HepG2 (cell line): ENCODE results near the gene ERV3-1. TPM values are rescaled to one million over a fixed set of nuclear protein-coding genes. Genes with fewer than 3 reads are reported as not detected.

Experiments
- AFF4 ChIP-seq: sonication (generic); formaldehyde crosslinking; IDR thresholded peaks from 2 replicates; pipeline ENCODE4 v1.4.0; 2020; ENCODE audit warnings: missing genetic modification reagents
- CREBL2 ChIP-seq: sonication (generic); formaldehyde crosslinking; IDR thresholded peaks from 2 replicates; pipeline ENCODE4 v1.8.1; 2023; ENCODE audit warnings: missing genetic modification reagents, mild to moderate bottlenecking, borderline replicate concordance
- KDM2A ChIP-seq: sonication (generic); formaldehyde crosslinking; IDR thresholded peaks from 2 replicates; pipeline ENCODE4 v1.4.0; 2020; ENCODE audit warnings: low read depth, missing genetic modification reagents, borderline replicate concordance
- NR3C1 ChIP-seq: sonication (generic); formaldehyde crosslinking; IDR thresholded peaks from 2 replicates; pipeline ENCODE4 v1.4.0; 2020; ENCODE audit warnings: missing genetic modification reagents
- SRSF9 ChIP-seq: fragments of 200-400 bp; formaldehyde crosslinking; IDR thresholded peaks from 2 replicates; pipeline ENCODE4 v1.6.1; 2018; ENCODE audit warnings: borderline replicate concordance, mild to moderate bottlenecking, low read depth, low read length; ENCODE audit not compliant: insufficient read depth, poor library complexity, severe bottlenecking
- TAF1 ChIP-seq: sonication (generic); formaldehyde crosslinking; IDR thresholded peaks from 2 replicates; pipeline ENCODE4 v1.4.0; 2020; ENCODE audit warnings: missing genetic modification reagents
- ZBTB7A ChIP-seq: sonication (generic); formaldehyde crosslinking; IDR thresholded peaks from 2 replicates; pipeline ENCODE4 v1.8.0; 2022; ENCODE audit warnings: mild to moderate bottlenecking, missing genetic modification reagents
- ZNF232 ChIP-seq: sonication (generic); formaldehyde crosslinking; IDR thresholded peaks from 2 replicates; pipeline ENCODE4 v1.4.0; 2020; ENCODE audit warnings: missing genetic modification reagents, borderline replicate concordance
- ZNF234 ChIP-seq: sonication (generic); formaldehyde crosslinking; conservative IDR thresholded peaks from 2 replicates; pipeline ENCODE4 v1.5.1; 2020; ENCODE audit warnings: mild to moderate bottlenecking, missing genetic modification reagents
- ZNF281 ChIP-seq: sonication (generic); formaldehyde crosslinking; IDR thresholded peaks from 2 replicates; pipeline ENCODE4 v1.4.0; 2020; ENCODE audit warnings: missing genetic modification reagents, borderline replicate concordance
- polyA plus RNA-seq, 8 experiments: library from polyadenylated mRNA; depleted of rRNA in 3 of 8; stranded (reverse) in 7 of 8; unstranded in 1 of 8; fragments of >200 nt; fragmentation: Illumina TruSeq in 4 of 8; extraction: Trizol in 4 of 8; gene quantifications; 2 replicates each; pipeline versions ENCODE4 v1.2.1 to v1.2.3, GENCODE V29; 2011 to 2016; ENCODE audit warnings: low read depth in 4 of 8, missing spikeins in 1 of 8, mixed read lengths in 1 of 8; ENCODE audit not compliant: insufficient read depth in 1 of 8
- total RNA-seq, 5 experiments: library from RNA; depleted of rRNA; stranded (reverse); fragments of >200 nt; fragmentation: Illumina TruSeq; extraction: Trizol; gene quantifications; 2 replicates each; pipeline ENCODE4 v1.2.3, GENCODE V29; 2016; ENCODE audit warnings: low read depth in 1 of 5
- TF ChIP-seq, protein P1 (sequence below): sonication (generic); formaldehyde crosslinking; IDR thresholded peaks from 2 replicates; pipeline ENCODE4 v1.4.0; 2020; ENCODE audit warnings: missing genetic modification reagents
- TF ChIP-seq, protein P2 (sequence below): sonication (generic); formaldehyde crosslinking; IDR thresholded peaks from 2 replicates; pipeline ENCODE4 v1.4.0; 2020; ENCODE audit warnings: mild to moderate bottlenecking, missing genetic modification reagents
- TF ChIP-seq, protein P3 (sequence below): IDR thresholded peaks from 2 replicates; pipeline ENCODE4 v1.6.1; 2016; ENCODE audit warnings: missing compliant biosample characterization, missing genetic modification reagents, borderline replicate concordance

ERV3-1 gene
- total and polyA plus RNA-seq, 2 of the 13 experiments (the other 11 are each of a cell fraction or from before 2014, with no cell fraction given) = 20.4 to 86.3 TPM

- TF ChIP-seq AFF4 = peak; percentile 81
- no peak for TF ChIP-seq NR3C1 (CRISPR knock-in tag)
- no peak for TF ChIP-seq KDM2A (CRISPR knock-in tag)
- TF ChIP-seq, protein P1, sequence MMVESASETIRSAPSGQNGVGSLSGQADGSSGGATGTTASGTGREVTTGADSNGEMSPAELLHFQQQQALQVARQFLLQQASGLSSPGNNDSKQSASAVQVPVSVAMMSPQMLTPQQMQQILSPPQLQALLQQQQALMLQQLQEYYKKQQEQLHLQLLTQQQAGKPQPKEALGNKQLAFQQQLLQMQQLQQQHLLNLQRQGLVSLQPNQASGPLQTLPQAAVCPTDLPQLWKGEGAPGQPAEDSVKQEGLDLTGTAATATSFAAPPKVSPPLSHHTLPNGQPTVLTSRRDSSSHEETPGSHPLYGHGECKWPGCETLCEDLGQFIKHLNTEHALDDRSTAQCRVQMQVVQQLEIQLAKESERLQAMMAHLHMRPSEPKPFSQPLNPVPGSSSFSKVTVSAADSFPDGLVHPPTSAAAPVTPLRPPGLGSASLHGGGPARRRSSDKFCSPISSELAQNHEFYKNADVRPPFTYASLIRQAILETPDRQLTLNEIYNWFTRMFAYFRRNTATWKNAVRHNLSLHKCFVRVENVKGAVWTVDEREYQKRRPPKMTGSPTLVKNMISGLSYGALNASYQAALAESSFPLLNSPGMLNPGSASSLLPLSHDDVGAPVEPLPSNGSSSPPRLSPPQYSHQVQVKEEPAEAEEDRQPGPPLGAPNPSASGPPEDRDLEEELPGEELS (CRISPR knock-in tag) = peak; percentile 94
- no peak for TF ChIP-seq ZNF232 (CRISPR knock-in tag)
- no peak for TF ChIP-seq CREBL2 (CRISPR knock-in tag)
- no peak for TF ChIP-seq TAF1
- no peak for TF ChIP-seq ZBTB7A (CRISPR knock-in tag)
- no peak for TF ChIP-seq SRSF9
- 0 out of 2 replicates have a peak, but pooled peaks have one; percentile 63 for TF ChIP-seq ZNF234
- TF ChIP-seq, protein P2, sequence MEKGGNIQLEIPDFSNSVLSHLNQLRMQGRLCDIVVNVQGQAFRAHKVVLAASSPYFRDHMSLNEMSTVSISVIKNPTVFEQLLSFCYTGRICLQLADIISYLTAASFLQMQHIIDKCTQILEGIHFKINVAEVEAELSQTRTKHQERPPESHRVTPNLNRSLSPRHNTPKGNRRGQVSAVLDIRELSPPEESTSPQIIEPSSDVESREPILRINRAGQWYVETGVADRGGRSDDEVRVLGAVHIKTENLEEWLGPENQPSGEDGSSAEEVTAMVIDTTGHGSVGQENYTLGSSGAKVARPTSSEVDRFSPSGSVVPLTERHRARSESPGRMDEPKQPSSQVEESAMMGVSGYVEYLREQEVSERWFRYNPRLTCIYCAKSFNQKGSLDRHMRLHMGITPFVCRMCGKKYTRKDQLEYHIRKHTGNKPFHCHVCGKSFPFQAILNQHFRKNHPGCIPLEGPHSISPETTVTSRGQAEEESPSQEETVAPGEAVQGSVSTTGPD (CRISPR knock-in tag) = no peak
- TF ChIP-seq, protein P3, sequence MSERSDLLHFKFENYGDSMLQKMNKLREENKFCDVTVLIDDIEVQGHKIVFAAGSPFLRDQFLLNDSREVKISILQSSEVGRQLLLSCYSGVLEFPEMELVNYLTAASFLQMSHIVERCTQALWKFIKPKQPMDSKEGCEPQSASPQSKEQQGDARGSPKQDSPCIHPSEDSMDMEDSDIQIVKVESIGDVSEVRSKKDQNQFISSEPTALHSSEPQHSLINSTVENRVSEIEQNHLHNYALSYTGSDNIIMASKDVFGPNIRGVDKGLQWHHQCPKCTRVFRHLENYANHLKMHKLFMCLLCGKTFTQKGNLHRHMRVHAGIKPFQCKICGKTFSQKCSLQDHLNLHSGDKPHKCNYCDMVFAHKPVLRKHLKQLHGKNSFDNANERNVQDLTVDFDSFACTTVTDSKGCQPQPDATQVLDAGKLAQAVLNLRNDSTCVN (CRISPR knock-in tag) = no peak
- TF ChIP-seq ZNF281 (CRISPR knock-in tag) = 0 out of 2 replicates have a peak, but pooled peaks have one; percentile 24
These were observed 7.1 kb downstream of the ERV3-1 start (continued) for GRCh38 chr7:64999165-65000004.
